Motor neuron (in vitro differentiated cells): ENCODE measurements around the gene PAXX. TPM values are rescaled to one million over a fixed set of nuclear protein-coding genes. Genes with fewer than 3 reads are reported as not detected.
A peak's percentile ranks its signal among the peaks of the same experiment; 100 is the strongest.
"Not testable (repeated sequence)": the region's sequence is repeated elsewhere in the genome, so short reads cannot be mapped to it uniquely, and the experiment has no call there.

Experiments used
- ATAC-seq, 8 experiments: fragments of 200-7000 bp; cut with Tn5 transposase; replicated peaks in 6 of 8; 2 replicates each; pipeline ENCODE4 v1.8.0; 2021; ENCODE audit warnings: mild to moderate bottlenecking in 8 of 8, moderate library complexity in 8 of 8
- H3K27ac ChIP-seq, 2 donors: fragments of 250-450 bp; sonication (Bioruptor Pico); 2 replicates each; pipeline ENCODE4 v1.9.0; 2021; ENCODE audit warnings: antibody characterized with exemption in 2 of 2, mild to moderate bottlenecking in 2 of 2, moderate library complexity in 1 of 2
- H3K4me1 ChIP-seq, 2 donors: fragments of 250-450 bp; sonication (Bioruptor Pico); replicated peaks in 1 of 2; 2 replicates each; pipeline ENCODE4 v1.6.1; 2021; ENCODE audit warnings: antibody characterized with exemption in 2 of 2, mild to moderate bottlenecking in 2 of 2, moderate library complexity in 1 of 2
- H3K4me3 ChIP-seq, 5 donors: fragments of 250-450 bp; sonication (Bioruptor Pico); 2 replicates each; pipeline ENCODE4 v1.9.0; 2021; ENCODE audit warnings: antibody characterized with exemption in 5 of 5, mild to moderate bottlenecking in 5 of 5, moderate library complexity in 4 of 5
- WGBS, 10 experiments: fragments of 450-650 bp; shearing (Covaris generic); methylation state at CpG; one replicate each; pipeline ENCODE4 v1.0.0; 2022; 5-methylcytosine and 5-hydroxymethylcytosine counted together
- in situ Hi-C, 9 experiments: fragments of 400-800 bp; cut with MboI; loops; one replicate each; pipeline ENCODE4 v1.15.0; 2021; ENCODE audit warnings: low sequenced_read_pairs in 9 of 9, low pct_unique_long_range_greater_than_20kb in 2 of 9; ENCODE audit not compliant: unreplicated experiment in 9 of 9
- total RNA-seq, 8 experiments: library from RNA; unstranded; fragments of 300-600 nt; gene quantifications; 2 replicates each; pipeline versions ENCODE4 v1.2.3 to v1.2.4, GENCODE V29; 2022

Gene PAXX
- total RNA-seq, 8 experiments from 2014 or later = 23.4 to 38.4 (median 27.5) TPM

DNA sequence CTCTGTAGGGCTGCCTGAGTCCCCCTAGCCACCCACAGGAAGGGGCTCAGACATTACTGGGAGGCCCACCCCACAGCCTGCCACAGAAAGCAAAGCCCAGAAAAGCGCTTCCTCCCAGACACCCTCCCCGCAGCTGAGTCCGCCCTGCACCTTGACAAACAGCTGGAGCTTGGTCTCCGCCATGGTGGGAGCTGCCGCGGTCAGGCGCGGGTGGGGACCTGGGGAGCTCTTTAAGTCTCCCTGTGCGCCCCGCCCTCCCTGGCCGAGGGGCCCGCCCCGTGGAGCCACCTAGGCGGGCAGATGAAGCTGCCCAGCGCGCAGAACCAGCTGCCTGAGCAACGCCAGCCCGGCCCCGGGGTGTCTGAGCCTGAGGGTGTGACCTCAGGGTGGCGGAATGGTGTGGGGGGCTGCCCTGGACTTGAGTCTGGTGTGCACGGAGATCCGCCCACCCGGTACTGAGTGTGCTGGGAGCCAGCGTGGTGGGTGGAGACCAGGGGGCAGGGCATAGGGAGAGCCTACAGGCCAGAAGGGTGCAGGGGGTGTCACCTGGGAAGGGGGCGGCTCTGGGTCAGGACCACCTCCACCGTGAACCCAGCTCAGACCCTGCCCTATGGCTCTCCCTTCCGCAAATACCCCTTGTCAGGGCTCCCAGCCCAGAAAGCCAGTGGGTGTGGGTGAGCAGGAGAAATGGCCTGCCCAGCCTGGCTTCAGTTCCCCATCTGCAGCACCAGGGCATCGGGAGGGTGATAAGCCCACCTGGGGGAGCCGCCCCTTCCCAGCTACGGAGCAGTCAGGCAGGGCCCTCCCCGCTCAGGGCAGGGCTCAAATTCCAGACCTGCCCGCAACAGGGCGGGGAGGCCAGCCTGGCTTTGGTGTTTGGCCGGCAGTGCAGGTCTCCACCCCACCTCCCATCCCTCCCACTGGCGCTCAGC is 4.4 kb downstream of the PAXX start, which contains the start of gene CLIC3:
TSS of gene CLIC3 (minus strand) at position 208 of the 932 bp plus-strand sequence. CDS start at position 183, 25 bp downstream.
- Histone ChIP-seq H3K4me1 (peaks cover 5 to 12% of the 10 kb centered on the region in 2 donors), H3K27ac (no peak within 1 kb of the TSS), H3K4me3 (no peak within 1 kb of the TSS)
- WGBS, 10 experiments = 100% methylated on average over 1 of the region's 35 CpGs; no CpG with 5 or more reads in 9 of the 10 experiments
- peak in 3 of 8 experiments; percentile 7 to 20 (median 12) for ATAC-seq
- in situ Hi-C loops = no loop called here

DNA sequence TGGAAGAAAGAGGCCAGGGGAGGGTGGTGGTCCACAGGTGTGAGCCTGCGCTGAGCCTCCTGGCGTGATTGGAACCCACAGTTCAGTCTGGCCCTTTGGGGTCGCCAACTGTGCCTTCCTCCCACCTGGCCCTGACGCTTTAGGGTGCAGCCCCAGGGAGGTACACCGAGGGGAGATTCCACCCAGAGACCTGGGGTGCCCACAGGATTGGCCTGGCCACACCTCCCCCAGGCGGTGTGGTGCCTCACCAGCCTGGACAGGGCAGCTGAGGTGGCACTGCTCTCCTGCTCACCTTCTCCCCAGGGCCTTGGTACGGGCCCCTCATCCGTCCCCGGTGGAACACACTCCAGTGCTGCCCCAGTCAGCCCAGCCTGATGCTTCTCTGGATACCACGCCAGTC is 5.1 kb downstream of the PAXX start:
- in situ Hi-C loops = no loop called here
- no peak for ATAC-seq
- Histone ChIP-seq H3K4me3 (no peak overlapping the region), H3K27ac (no peak overlapping the region), H3K4me1 (peaks cover 5 to 12% of the 10 kb centered on the region in 2 donors)
- 70 to 95% (median 80%) methylated on average over 1 to 5 of the region's 10 CpGs; no CpG with 5 or more reads in 5 of the 10 experiments for WGBS, 10 experiments

DNA sequence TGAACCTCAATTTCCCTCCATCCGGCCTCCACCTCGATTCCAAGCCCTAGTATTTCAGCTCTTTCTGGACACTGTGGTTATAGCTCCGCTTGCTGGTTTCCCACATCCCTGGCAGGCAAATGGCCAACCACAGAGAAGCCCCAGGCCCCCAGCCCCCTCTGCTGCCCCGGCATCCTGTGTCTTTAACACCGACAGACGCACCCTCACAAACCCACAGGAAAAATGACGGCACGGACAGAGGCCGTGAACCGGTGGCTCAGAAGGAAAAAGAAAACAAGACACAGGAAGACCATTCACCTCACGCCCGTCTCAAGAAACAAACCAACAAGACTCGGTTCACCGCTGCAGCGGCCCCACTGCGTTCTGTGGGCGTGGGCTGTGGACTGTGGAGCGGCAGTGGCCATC is 5.6 kb downstream of the PAXX start:
- peaks cover 5 to 12% of the 10 kb centered on the region in 2 donors for H3K4me1 ChIP-seq
- ATAC-seq = no peak
- no peak overlapping the region for H3K4me3 ChIP-seq
- H3K27ac ChIP-seq = no peak overlapping the region
- in situ Hi-C loops = no loop called here
- 59 to 100% (median 89%) methylated on average over 1 to 5 of the region's 18 CpGs; no CpG with 5 or more reads in 5 of the 10 experiments for WGBS, 10 experiments

DNA sequence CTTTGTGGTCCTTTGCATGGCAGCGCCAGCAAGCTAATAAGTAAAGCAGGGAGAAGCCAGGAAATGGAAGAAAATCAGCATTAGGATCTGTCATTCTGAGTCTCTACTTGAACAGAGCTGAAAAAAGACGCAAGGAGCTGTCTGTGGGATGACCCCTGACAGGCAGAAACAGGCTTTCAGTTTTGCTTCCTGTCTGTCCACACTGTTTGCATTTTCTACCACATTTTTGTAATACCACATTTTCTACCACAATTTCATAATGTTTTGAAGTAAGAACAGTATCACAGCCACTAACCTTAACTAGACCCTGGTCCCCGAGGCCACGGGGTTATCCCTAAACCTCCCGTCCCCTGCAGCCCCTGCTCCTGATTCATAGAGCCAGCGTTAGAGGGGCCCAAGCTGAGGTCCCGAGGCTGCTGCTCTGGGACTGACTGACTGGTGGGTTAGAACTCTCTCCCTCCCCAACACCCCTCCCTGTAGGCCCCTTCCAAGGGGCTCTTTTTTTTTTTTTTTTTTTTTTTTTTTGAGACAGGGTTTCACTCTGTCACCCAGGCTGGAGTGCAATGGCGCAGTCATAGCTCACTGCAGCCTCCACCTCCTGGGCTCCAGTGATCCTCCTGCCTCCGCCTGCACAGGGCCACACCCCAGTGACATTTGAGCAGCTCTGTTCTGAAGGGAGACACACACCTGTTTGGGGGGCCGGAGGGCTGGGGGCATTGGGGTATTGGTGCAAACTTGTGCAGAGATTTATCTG is 8.1 kb downstream of the PAXX start:
- WGBS, 10 experiments = 20 to 100% (median 77%) methylated on average over 1 to 4 of the region's 10 CpGs; no CpG with 5 or more reads in 4 of the 10 experiments
- in situ Hi-C loops = no loop called here
- Histone ChIP-seq H3K27ac (no peak overlapping the region), H3K4me1 (peaks cover 0 to 9% of the 10 kb centered on the region in 2 donors), H3K4me3 (no peak overlapping the region)
- ATAC-seq = no peak

DNA sequence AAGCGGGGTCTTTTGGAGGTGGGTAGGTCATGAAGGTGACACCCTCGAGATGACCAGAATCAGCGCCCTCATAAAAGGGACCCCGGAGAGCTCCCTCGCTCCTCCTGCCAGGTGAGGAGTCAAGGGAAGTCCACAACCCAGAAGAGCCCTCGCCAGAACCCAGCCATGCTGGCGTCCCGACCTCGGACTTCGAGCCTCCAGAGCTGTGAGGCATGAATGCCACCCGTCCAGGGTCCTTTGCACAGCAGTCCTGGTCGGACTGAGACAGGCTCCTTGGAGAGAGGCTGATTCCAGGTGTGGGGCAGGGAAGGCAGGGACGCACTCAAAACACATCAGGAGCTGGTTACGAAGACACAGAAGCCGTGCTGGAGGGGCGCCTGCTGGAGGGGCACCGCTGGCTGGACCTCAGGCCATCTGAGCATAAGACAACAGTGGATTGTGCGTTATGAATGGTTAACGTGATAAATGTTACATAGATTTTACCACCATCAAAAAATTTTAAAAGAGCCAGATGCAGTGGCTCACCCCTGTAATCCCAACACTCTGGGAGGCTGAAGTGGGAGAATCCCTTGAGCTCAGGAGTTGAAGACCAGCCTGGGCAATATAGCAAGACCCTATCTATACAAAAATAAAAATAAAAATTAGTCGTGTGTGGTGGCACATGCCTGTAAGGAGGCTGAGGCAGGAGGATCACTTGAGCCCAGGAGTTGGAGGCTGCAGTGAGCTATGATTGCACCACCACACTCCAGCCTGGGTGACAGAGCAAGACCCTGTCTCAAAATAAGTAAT is 9.8 kb downstream of the PAXX start:
- Histone ChIP-seq H3K4me3 (no peak overlapping the region), H3K27ac (no peak overlapping the region), H3K4me1 (no peaks in the 10 kb centered on the region)
- no peak for ATAC-seq
- in situ Hi-C loops = no loop called here
- WGBS, 10 experiments = 53 to 88% (median 80%) methylated on average over 1 to 10 of the region's 20 CpGs; no CpG with 5 or more reads in 3 of the 10 experiments

DNA sequence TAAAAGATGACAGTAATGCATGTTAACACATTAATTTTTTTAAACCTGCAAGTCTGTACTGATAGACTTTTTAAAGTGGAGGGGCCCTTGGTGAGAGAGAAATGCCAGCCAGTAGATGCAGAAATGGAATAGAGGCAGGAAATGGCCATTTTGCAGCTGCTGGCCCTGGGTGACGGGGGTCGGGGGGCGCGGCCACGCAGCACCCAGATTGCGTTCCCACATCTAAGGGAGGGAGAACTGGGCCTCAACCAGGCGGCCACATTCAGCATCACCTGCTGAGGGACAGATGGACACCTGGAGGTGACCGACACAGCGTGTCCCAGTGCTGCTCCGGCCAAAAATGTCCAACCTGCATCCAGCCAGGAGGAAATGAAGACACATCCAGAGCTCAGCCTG is 10.4 kb downstream of the PAXX start:
- in situ Hi-C loops = no loop called here
- no peaks in the 10 kb centered on the region for H3K4me1 ChIP-seq

DNA sequence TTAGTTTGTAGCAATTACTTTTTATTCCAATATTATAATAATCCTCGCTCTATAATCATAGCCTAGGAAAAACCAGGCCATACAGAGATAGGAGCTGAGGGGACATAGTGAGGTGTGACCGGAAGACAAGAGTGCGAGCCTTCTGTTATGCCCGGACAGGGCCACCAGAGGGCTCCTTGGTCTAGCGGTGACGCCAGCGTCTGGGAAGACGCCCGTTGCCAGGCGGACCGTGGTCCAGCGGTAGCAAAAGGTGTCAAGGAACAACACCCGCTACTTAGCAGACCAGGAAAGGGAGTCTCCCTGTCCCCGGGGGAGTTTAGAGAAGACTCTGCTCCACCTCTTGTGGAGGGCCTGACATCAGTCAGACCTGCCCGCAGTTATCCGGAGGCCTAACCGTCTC is 12.1 kb downstream of the PAXX start:
- 17% methylated on average over 6 of the region's 17 CpGs; no CpG with 5 or more reads in 9 of the 10 experiments for WGBS, 10 experiments

More for the DNA sequence above, 10.4 kb downstream of the PAXX start:
- no peak for ATAC-seq
- 66 to 90% (median 84%) methylated on average over 2 to 9 of the region's 10 CpGs; no CpG with 5 or more reads in 6 of the 10 experiments for WGBS, 10 experiments
- H3K4me3 ChIP-seq = no peak overlapping the region
- H3K27ac ChIP-seq = no peak overlapping the region

DNA sequence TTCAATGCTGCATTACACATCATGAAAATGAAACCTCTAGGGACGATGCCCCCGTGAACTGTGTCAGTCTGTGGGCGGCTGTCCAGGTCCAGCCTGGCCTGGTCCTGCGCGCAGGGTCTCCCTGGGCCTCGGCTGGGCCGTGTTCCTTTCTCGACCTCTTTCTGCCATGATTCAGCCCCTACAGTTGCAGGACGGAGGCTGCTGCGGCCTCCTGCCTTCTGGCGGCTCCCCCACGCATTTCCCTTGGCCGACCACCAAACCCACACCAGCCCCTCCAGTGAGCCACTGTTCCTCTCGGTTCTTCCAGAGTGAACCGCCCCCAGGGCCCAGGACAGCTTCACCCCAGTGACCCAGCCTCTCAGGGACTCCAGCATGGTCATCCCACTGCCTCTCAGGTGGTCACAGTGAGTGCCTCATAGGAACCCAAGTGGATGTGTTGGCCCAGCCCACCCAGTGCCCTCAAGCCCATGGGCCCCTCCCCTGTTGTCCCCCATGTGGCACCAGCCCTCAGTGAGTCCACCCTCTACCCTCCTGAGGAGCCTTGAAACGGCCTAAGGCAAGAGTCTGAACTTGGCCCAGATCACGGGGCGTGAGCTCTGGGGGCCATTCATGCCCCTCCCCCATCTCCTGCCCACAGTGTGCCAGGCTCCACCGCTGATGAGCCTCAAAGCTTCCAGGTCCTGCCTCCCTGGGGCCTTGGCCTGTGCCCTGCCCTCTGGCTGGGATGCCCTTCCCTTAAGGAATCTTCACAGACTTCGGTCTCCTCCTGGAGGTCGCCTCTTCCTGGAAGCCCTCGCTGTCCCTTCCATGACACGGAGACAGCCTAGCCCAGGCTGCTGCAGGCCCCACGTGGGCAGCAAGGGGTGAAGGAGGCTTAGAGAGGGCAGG is 14.1 kb downstream of the PAXX start:
- 79 to 100% (median 90%) methylated on average over 1 to 7 of the region's 24 CpGs; no CpG with 5 or more reads in 5 of the 10 experiments for WGBS, 10 experiments
- Histone ChIP-seq H3K4me3 (no peak overlapping the region), H3K27ac (no peak overlapping the region), H3K4me1 (no peaks in the 10 kb centered on the region)
- peak in 1 of 8 experiments; percentile 4 for ATAC-seq
- in situ Hi-C loops = no loop called here

More for the DNA sequence above, 12.1 kb downstream of the PAXX start:
- H3K4me1 ChIP-seq, ATAC-seq, in situ Hi-C loops, H3K27ac ChIP-seq, H3K4me3 ChIP-seq: not testable (repeated sequence)

DNA sequence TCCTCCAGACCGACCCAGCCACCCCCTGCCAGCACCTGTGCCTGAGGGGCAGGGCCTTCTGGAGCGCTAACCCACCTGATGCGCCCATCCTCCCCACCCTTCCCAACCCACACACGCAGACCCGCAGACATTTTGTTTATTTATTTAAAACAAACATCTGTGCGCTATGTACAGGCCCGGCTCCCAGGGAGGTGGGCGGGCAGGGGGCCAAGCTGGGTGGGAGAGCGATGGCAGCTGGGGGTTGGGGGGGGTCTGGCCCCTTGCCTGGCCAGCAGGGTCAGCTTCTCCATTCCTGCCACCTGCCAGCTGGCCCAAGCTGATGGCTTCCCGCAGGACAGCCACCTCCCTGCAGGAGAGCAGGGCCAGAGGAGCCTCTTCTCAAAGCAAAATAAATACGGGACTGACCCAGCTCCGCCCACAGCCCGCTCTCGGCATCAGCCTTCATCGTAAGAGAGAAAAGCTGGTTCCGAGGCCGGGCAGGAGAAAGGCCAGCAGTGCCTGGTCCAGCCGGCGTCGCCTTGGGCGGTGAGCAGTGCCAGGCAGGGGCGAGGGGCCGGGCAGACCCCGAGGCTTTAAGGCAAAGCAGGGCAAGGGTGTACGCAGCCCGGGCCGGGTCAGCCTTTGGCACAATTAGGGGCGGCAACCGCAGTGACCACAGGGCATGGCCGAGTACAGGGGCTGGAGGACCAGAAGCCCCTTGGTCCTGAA is 15.0 kb downstream of the PAXX start:
- ATAC-seq = peak in 6 of 8 experiments; percentile 8 to 48 (median 21)
- in situ Hi-C loops = no loop called here
- no peak overlapping the region for H3K27ac ChIP-seq
- 90% methylated on average over 2 of the region's 30 CpGs; no CpG with 5 or more reads in 9 of the 10 experiments for WGBS, 10 experiments
- no peak overlapping the region for H3K4me3 ChIP-seq
- H3K4me1 ChIP-seq = no peaks in the 10 kb centered on the region

DNA sequence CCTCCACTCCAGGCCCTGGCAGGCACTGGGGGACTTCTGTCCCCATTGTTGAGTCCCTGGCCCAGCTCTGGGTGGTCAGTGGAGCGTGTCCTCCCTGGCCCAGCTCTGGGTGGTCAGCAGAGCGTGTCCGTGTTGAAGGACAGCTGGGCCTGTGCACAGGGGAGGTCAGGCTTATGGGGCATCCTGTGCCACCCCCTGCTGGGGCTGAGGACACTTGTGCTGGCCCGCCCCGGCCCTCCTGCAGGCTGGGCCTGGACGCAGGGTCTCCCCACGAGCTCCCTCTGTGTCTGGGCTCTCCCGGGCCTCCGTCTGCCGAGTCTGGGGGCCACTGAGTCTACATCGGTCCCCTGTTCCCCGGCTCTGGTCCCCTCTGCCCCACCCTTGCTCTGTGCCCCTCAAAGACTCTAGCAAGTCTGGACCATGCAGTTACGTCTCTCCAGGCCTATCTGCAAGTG is 15.6 kb downstream of the PAXX start:
- in situ Hi-C loops = no loop called here
- H3K4me1 ChIP-seq = no peaks in the 10 kb centered on the region
- WGBS, 10 experiments = no CpG with 5 or more reads among the region's 13 CpGs
- H3K27ac ChIP-seq = no peak overlapping the region
- H3K4me3 ChIP-seq = no peak overlapping the region
- peak in 4 of 8 experiments; percentile 5 to 22 (median 16) for ATAC-seq

DNA sequence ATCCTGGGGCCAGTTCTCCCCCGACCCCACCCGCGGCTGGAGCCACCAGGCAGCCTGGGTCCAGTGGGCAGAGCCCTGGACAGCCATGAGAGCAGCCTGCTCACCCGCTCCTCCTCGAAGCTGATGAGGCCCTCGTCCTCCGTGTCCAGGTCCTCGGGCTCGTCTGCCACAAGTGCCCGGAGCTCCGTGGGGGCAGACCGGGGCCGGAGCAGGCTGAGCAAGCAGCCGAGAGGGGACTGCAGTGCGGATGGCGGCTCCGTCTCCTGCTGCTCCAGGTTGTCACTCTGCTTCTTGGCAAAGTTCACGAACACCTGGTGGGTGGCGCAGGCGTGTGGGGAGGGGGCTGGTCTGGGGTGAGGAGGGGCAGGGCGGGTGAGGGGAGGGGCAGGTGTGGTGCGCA is 16.1 kb downstream of the PAXX start:
- in situ Hi-C loops = no loop called here
- WGBS, 10 experiments = 100% methylated on average over 2 of the region's 22 CpGs; no CpG with 5 or more reads in 9 of the 10 experiments
- H3K4me3 ChIP-seq = no peak overlapping the region
- ATAC-seq = peak in 1 of 8 experiments; percentile 5
- no peak overlapping the region for H3K27ac ChIP-seq
- no peaks in the 10 kb centered on the region for H3K4me1 ChIP-seq
